ENCODE results near the gene RHOXF2B.
"Not testable (repeated sequence)": the region's sequence is repeated elsewhere in the genome, so short reads cannot be mapped to it uniquely, and the experiment has no call there.

The RHOXF2B gene

DNA sequence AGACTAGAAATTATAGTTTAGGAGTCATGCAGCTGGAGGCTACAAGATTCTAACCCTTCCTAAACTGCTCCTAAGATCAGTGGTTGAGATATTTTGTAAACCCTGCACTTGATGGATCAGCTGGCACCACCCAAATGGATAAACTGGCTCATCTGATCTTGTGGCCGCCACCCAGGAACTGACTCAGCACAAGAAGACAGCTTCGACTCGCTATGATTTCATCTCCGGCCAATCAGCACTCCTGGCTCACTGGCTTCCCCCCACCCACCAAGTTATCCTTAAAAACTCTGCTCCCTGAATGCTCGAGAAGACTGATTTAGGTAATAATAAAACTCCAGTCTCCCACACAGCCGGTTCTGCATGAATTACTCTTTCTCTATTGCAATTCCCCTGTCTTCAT, 34.8 kb downstream of the RHOXF2B start:
- H3K18ac ChIP-seq (ENCODE audit: low read depth in 1 of 2, low read length in 2 of 2); H3K27me3 ChIP-seq (ENCODE audit: control insufficient read depth in 1 of 2, insufficient read depth in 1 of 2, low read length in 2 of 2); H3K4me3 ChIP-seq (ENCODE audit: insufficient read depth in 1 of 2, low read depth in 1 of 2, low read length in 2 of 2); H2BK5ac ChIP-seq (ENCODE audit: low read depth, low read length, poor library complexity, severe bottlenecking); H3K9ac ChIP-seq (ENCODE audit: low read length); H3K79me1 ChIP-seq (replicated peaks; ENCODE audit: low read length, poor library complexity, severe bottlenecking); H3K4me2 ChIP-seq (ENCODE audit: low read length, poor library complexity, severe bottlenecking); H3K4me1 ChIP-seq (ENCODE audit: control insufficient read depth, insufficient read depth, low read depth, low read length); H2AFZ ChIP-seq (ENCODE audit: low read depth, low read length); H4K8ac ChIP-seq (ENCODE audit: low read length); H4K91ac ChIP-seq (ENCODE audit: low read length); H3K9me3 ChIP-seq (ENCODE audit: control insufficient read depth, low read length); H3K27ac ChIP-seq (ENCODE audit: low read length, poor library complexity, severe bottlenecking); H3K36me3 ChIP-seq (ENCODE audit: control insufficient read depth in 1 of 2, insufficient read depth in 2 of 2, low read depth in 1 of 2, low read length in 2 of 2); H3K14ac ChIP-seq (ENCODE audit: low read length in 2 of 2); H3K23ac ChIP-seq (ENCODE audit: low read length in 2 of 2); H3K4ac ChIP-seq (ENCODE audit: low read depth in 1 of 2, low read length in 2 of 2); H2BK120ac ChIP-seq (ENCODE audit: low read depth, low read length); H2AK5ac ChIP-seq (ENCODE audit: low read length, severe bottlenecking); DNase-seq; H2BK12ac ChIP-seq (ENCODE audit: low read length in 2 of 2); H2BK15ac ChIP-seq (ENCODE audit: low read depth, poor library complexity, severe bottlenecking): not testable (repeated sequence)
- WGBS: no CpG with 5 or more reads among the region's 6 CpGs

- not testable (repeated sequence) for DNase-seq
- no CpG with 5 or more reads among the region's 2 CpGs for WGBS
Measured at GRCh38 chrX:120042247-120042646, 35.2 kb downstream of the RHOXF2B start.

DNA sequence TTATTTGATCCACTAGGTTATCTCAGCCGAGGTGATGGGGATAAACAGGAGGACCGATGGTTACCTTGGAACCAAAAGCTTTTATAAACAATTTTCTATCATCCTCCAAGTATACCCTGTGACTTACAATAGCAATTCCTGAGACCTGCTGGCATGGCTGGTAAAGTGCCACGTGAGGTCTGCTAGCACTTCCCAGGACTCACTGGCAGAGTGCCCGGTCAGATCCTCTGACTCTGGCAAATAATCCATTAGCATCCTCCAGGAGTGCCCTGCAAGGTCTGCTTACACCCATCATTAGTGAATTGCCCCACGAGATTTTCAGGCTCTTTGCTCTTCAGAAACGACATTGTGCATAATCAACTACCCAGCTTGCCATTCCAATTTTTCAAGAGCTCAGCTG, 37.3 kb downstream of the RHOXF2B start:
- not testable (repeated sequence) for H3K27ac ChIP-seq (ENCODE audit: low read length, poor library complexity, severe bottlenecking); H3K36me3 ChIP-seq (ENCODE audit: control insufficient read depth in 1 of 2, insufficient read depth in 2 of 2, low read depth in 1 of 2, low read length in 2 of 2); H3K4me1 ChIP-seq (ENCODE audit: control insufficient read depth, insufficient read depth, low read depth, low read length); H2BK5ac ChIP-seq (ENCODE audit: low read depth, low read length, poor library complexity, severe bottlenecking); H3K9me3 ChIP-seq (ENCODE audit: control insufficient read depth, low read length); H3K23ac ChIP-seq (ENCODE audit: low read length in 2 of 2); H2BK120ac ChIP-seq (ENCODE audit: low read depth, low read length); H3K79me1 ChIP-seq (replicated peaks; ENCODE audit: low read length, poor library complexity, severe bottlenecking); H3K27me3 ChIP-seq (ENCODE audit: control insufficient read depth in 1 of 2, insufficient read depth in 1 of 2, low read length in 2 of 2); H3K18ac ChIP-seq (ENCODE audit: low read depth in 1 of 2, low read length in 2 of 2); H4K91ac ChIP-seq (ENCODE audit: low read length); H3K4me3 ChIP-seq (ENCODE audit: insufficient read depth in 1 of 2, low read depth in 1 of 2, low read length in 2 of 2); H2AK5ac ChIP-seq (ENCODE audit: low read length, severe bottlenecking); H2BK12ac ChIP-seq (ENCODE audit: low read length in 2 of 2); H3K4me2 ChIP-seq (ENCODE audit: low read length, poor library complexity, severe bottlenecking); H2AFZ ChIP-seq (ENCODE audit: low read depth, low read length); H4K8ac ChIP-seq (ENCODE audit: low read length); H3K9ac ChIP-seq (ENCODE audit: low read length); H3K4ac ChIP-seq (ENCODE audit: low read depth in 1 of 2, low read length in 2 of 2); H2BK15ac ChIP-seq (ENCODE audit: low read depth, poor library complexity, severe bottlenecking); DNase-seq; H3K14ac ChIP-seq (ENCODE audit: low read length in 2 of 2)
- no CpG with 5 or more reads among the region's 6 CpGs for WGBS

More at GRCh38 chrX:120042247-120042646, 35.2 kb downstream of the RHOXF2B start:
- not testable (repeated sequence) for H3K79me1 ChIP-seq (replicated peaks; ENCODE audit: low read length, poor library complexity, severe bottlenecking); H2BK15ac ChIP-seq (ENCODE audit: low read depth, poor library complexity, severe bottlenecking); H3K18ac ChIP-seq (ENCODE audit: low read depth in 1 of 2, low read length in 2 of 2); H3K14ac ChIP-seq (ENCODE audit: low read length in 2 of 2); H3K9me3 ChIP-seq (ENCODE audit: control insufficient read depth, low read length); H2AFZ ChIP-seq (ENCODE audit: low read depth, low read length); H2AK5ac ChIP-seq (ENCODE audit: low read length, severe bottlenecking); H3K36me3 ChIP-seq (ENCODE audit: control insufficient read depth in 1 of 2, insufficient read depth in 2 of 2, low read depth in 1 of 2, low read length in 2 of 2); H2BK12ac ChIP-seq (ENCODE audit: low read length in 2 of 2); H3K4me2 ChIP-seq (ENCODE audit: low read length, poor library complexity, severe bottlenecking); H3K9ac ChIP-seq (ENCODE audit: low read length); H3K4me1 ChIP-seq (ENCODE audit: control insufficient read depth, insufficient read depth, low read depth, low read length); H4K91ac ChIP-seq (ENCODE audit: low read length); H2BK120ac ChIP-seq (ENCODE audit: low read depth, low read length); H3K27ac ChIP-seq (ENCODE audit: low read length, poor library complexity, severe bottlenecking); H3K4ac ChIP-seq (ENCODE audit: low read depth in 1 of 2, low read length in 2 of 2); H3K4me3 ChIP-seq (ENCODE audit: insufficient read depth in 1 of 2, low read depth in 1 of 2, low read length in 2 of 2); H3K27me3 ChIP-seq (ENCODE audit: control insufficient read depth in 1 of 2, insufficient read depth in 1 of 2, low read length in 2 of 2); H3K23ac ChIP-seq (ENCODE audit: low read length in 2 of 2); H4K8ac ChIP-seq (ENCODE audit: low read length); H2BK5ac ChIP-seq (ENCODE audit: low read depth, low read length, poor library complexity, severe bottlenecking)

GRCh38 chrX:120039087-120039733, 38.3 kb downstream of the RHOXF2B start:
- not testable (repeated sequence) for H3K4ac ChIP-seq (ENCODE audit: low read depth in 1 of 2, low read length in 2 of 2); H3K23ac ChIP-seq (ENCODE audit: low read length in 2 of 2); H2BK5ac ChIP-seq (ENCODE audit: low read depth, low read length, poor library complexity, severe bottlenecking); H2BK12ac ChIP-seq (ENCODE audit: low read length in 2 of 2); H3K9ac ChIP-seq (ENCODE audit: low read length); DNase-seq; H3K4me2 ChIP-seq (ENCODE audit: low read length, poor library complexity, severe bottlenecking); H3K18ac ChIP-seq (ENCODE audit: low read depth in 1 of 2, low read length in 2 of 2); H3K27ac ChIP-seq (ENCODE audit: low read length, poor library complexity, severe bottlenecking); H3K4me3 ChIP-seq (ENCODE audit: insufficient read depth in 1 of 2, low read depth in 1 of 2, low read length in 2 of 2); H3K27me3 ChIP-seq (ENCODE audit: control insufficient read depth in 1 of 2, insufficient read depth in 1 of 2, low read length in 2 of 2); H4K8ac ChIP-seq (ENCODE audit: low read length); H3K9me3 ChIP-seq (ENCODE audit: control insufficient read depth, low read length); H2AK5ac ChIP-seq (ENCODE audit: low read length, severe bottlenecking); H3K14ac ChIP-seq (ENCODE audit: low read length in 2 of 2); H3K4me1 ChIP-seq (ENCODE audit: control insufficient read depth, insufficient read depth, low read depth, low read length); H4K91ac ChIP-seq (ENCODE audit: low read length); H3K79me1 ChIP-seq (replicated peaks; ENCODE audit: low read length, poor library complexity, severe bottlenecking); H2BK15ac ChIP-seq (ENCODE audit: low read depth, poor library complexity, severe bottlenecking); H2AFZ ChIP-seq (ENCODE audit: low read depth, low read length); H3K36me3 ChIP-seq (ENCODE audit: control insufficient read depth in 1 of 2, insufficient read depth in 2 of 2, low read depth in 1 of 2, low read length in 2 of 2); H2BK120ac ChIP-seq (ENCODE audit: low read depth, low read length)
- WGBS: no CpG with 5 or more reads among the region's 8 CpGs

Measured in mesenchymal stem cell (in vitro differentiated cells and primary cell).